VCaP (cell line): ENCODE measurements around the gene STXBP4.

ENCODE experiments used
- H3K27ac ChIP-seq: fragments of 450-650 bp; 2 replicates; pipeline ENCODE4 v1.5.1; 2017
- CTCF ChIP-seq: fragments of 450-650 bp; conservative IDR thresholded peaks from 2 replicates; pipeline ENCODE4 v1.5.1; 2017; ENCODE audit warnings: mild to moderate bottlenecking, moderate library complexity

The STXBP4 gene

GRCh38 chr17:54996441-54996840, 27.9 kb downstream of the STXBP4 start:
- no peak for TF ChIP-seq CTCF
- H3K27ac ChIP-seq, result no peak overlapping the region

GRCh38 chr17:55002458-55002857, 33.9 kb downstream of the STXBP4 start:
- no peak for TF ChIP-seq CTCF

GRCh38 chr17:55004484-55004883, 35.9 kb downstream of the STXBP4 start:
- TF ChIP-seq CTCF, result no peak
- no peak overlapping the region for H3K27ac ChIP-seq

More at GRCh38 chr17:55002458-55002857, 33.9 kb downstream of the STXBP4 start:
- no peak overlapping the region for H3K27ac ChIP-seq

- H3K27ac ChIP-seq, result no peak overlapping the region
- TF ChIP-seq CTCF, result peak; percentile 71
Measured at GRCh38 chr17:55005520-55005919, 37.0 kb downstream of the STXBP4 start.

GRCh38 chr17:55023626-55024025, 55.1 kb downstream of the STXBP4 start:
- H3K27ac ChIP-seq, result no peak overlapping the region
- no peak for TF ChIP-seq CTCF

- TF ChIP-seq CTCF, result no peak
- no peak overlapping the region for H3K27ac ChIP-seq
Measured at GRCh38 chr17:55037828-55038227, 69.3 kb downstream of the STXBP4 start.

GRCh38 chr17:55038291-55038690, 69.7 kb downstream of the STXBP4 start:
- no peak overlapping the region for H3K27ac ChIP-seq
- TF ChIP-seq CTCF, result no peak

- TF ChIP-seq CTCF, result no peak
- H3K27ac ChIP-seq, result no peak overlapping the region
Measured at GRCh38 chr17:55040611-55041010, 72.0 kb downstream of the STXBP4 start.
